Endothelial cell of umbilical vein (primary cell): ENCODE measurements around the gene TENM4. TPM values are rescaled to one million over a fixed set of nuclear protein-coding genes. Genes with fewer than 3 reads are reported as not detected.

ENCODE experiments used
- BruUV-seq: library from RNA; stranded (reverse); fragments of 400-500 nt; replicated peaks from 2 replicates; lab custom pipeline; 2021; lab: Mats Ljungman, UMichigan
- CTCF ChIA-PET: fragments of 300-600, 350-600 bp; sonication (Branson Sonifier 250); formaldehyde crosslinking; loops from one replicate; lab custom pipeline; 2021; ENCODE audit warnings: antibody characterized with exemption, inconsistent platforms; lab: Charles Lee
- POLR2A ChIA-PET: fragments of 300-600, 350-600 bp; sonication (Branson Sonifier 250); formaldehyde crosslinking; loops from one replicate; lab custom pipeline; 2021; ENCODE audit warnings: antibody characterized with exemption, inconsistent platforms; lab: Charles Lee
- DNase-seq: peaks from one replicate; pipeline ENCODE4 v3.0.0-alpha.2; 2011; ENCODE audit warnings: low read depth, low spot score
- FAIRE-seq: peaks from 2 replicates; lab custom pipeline; 2011; peaks lifted over from hg19 to GRCh38; lab: Jason Lieb, UNC
- H2AFZ ChIP-seq: 2 replicates; pipeline ENCODE4 v1.6.0; 2012; ENCODE audit warnings: low read depth, low read length, control low read depth, inconsistent platforms
- H3K27ac ChIP-seq: 2 replicates; pipeline ENCODE4 v1.5.1; 2011; ENCODE audit warnings: low read depth, mild to moderate bottlenecking, control low read depth, low read length, moderate library complexity; ENCODE audit not compliant: insufficient read depth
- H3K27me3 ChIP-seq, 2 experiments: 2 replicates each; pipeline versions ENCODE4 v1.6.0 to v1.6.1; 2011; ENCODE audit warnings: low read length in 2 of 2, mixed read lengths in 1 of 2; ENCODE audit not compliant: control insufficient read depth in 2 of 2, insufficient read depth in 2 of 2
- H3K36me3 ChIP-seq, 2 experiments: 2 replicates in 1 of 2; 3 replicates in 1 of 2; pipeline ENCODE4 v1.5.1; 2011; ENCODE audit warnings: low read length in 2 of 2, mild to moderate bottlenecking in 1 of 2, moderate library complexity in 1 of 2; ENCODE audit not compliant: control insufficient read depth in 2 of 2, insufficient read depth in 2 of 2; ENCODE audit errors: extremely low read depth in 1 of 2
- H3K4me1 ChIP-seq: 3 replicates; pipeline ENCODE4 v1.5.1; 2011; ENCODE audit warnings: mild to moderate bottlenecking, low read length; ENCODE audit not compliant: control insufficient read depth, insufficient read depth; ENCODE audit errors: extremely low read depth
- H3K4me2 ChIP-seq: 2 replicates; pipeline ENCODE4 v1.6.1; 2011; ENCODE audit warnings: low read length, control low read depth, mixed read lengths; ENCODE audit not compliant: insufficient read depth
- H3K4me3 ChIP-seq, 3 experiments: fragments of 200-600 bp in 1 of 3; sonication (generic), shearing (Covaris generic) in 1 of 3; replicated peaks in 1 of 3; 2 replicates each; pipeline ENCODE4 v1.5.1; 2011 to 2016; ENCODE audit warnings: control low read depth in 3 of 3, low read length in 3 of 3, mild to moderate bottlenecking in 2 of 3, inconsistent platforms in 1 of 3, low read depth in 1 of 3, moderate library complexity in 1 of 3; ENCODE audit not compliant: insufficient read depth in 1 of 3
- H3K79me2 ChIP-seq: 2 replicates; pipeline ENCODE4 v1.6.0; 2012; ENCODE audit warnings: low read length, inconsistent platforms; ENCODE audit not compliant: control insufficient read depth, insufficient read depth
- H3K9ac ChIP-seq: replicated peaks from 2 replicates; pipeline ENCODE3; 2011; ENCODE audit warnings: low read length, control low read depth; ENCODE audit not compliant: insufficient read depth; ENCODE audit errors: extremely low read depth
- H3K9me1 ChIP-seq: replicated peaks from 3 replicates; pipeline ENCODE4 v1.6.0; 2011; ENCODE audit warnings: mild to moderate bottlenecking, low read length; ENCODE audit not compliant: control insufficient read depth, insufficient read depth; ENCODE audit errors: extremely low read depth
- H3K9me3 ChIP-seq: replicated peaks from 2 replicates; pipeline ENCODE4 v1.5.1; 2012; ENCODE audit warnings: low read length, inconsistent platforms; ENCODE audit not compliant: control insufficient read depth, insufficient read depth
- H4K20me1 ChIP-seq: replicated peaks from 2 replicates; pipeline ENCODE3; 2011; ENCODE audit warnings: mild to moderate bottlenecking, low read length; ENCODE audit not compliant: control insufficient read depth, insufficient read depth; ENCODE audit errors: extremely low read depth
- EZH2 ChIP-seq: IDR thresholded peaks from 2 replicates; pipeline ENCODE4 v1.6.1; 2012; ENCODE audit warnings: borderline replicate concordance, low read depth, mild to moderate bottlenecking, moderate library complexity, low read length, inconsistent platforms; ENCODE audit not compliant: severe bottlenecking
- GATA2 ChIP-seq: IDR thresholded peaks from 2 replicates; pipeline ENCODE4 v1.7.0; 2011; ENCODE audit warnings: low read depth, mild to moderate bottlenecking, moderate library complexity, mixed read lengths, low read length; ENCODE audit not compliant: insufficient read length, insufficient read depth
- dilution Hi-C: fragments of 300-500 bp; cut with MboI; formaldehyde crosslinking; loops from one replicate; pipeline ENCODE4 v1.15.0; 2019; ENCODE audit warnings: low sequenced_read_pairs; ENCODE audit not compliant: extremely low pct_ligation_motif_present
- intact Hi-C: fragments of 100-400 bp; cut with micrococcal nuclease; formaldehyde crosslinking; loops from one replicate; pipeline ENCODE4 v1.10.0; 2022
- polyA plus RNA-seq, 4 experiments: library from polyadenylated mRNA; depleted of rRNA in 3 of 4; stranded (reverse) in 3 of 4; unstranded in 1 of 4; fragments of >200 nt; gene quantifications; 2 replicates each; pipeline versions ENCODE4 v1.2.1 to v1.2.3, GENCODE V29; 2011 to 2012; ENCODE audit warnings: missing spikeins in 1 of 4
- total RNA-seq: library from RNA; stranded (reverse); gene quantifications from 2 replicates; pipeline ENCODE4 v1.2.3, GENCODE V29; 2021

TENM4 gene
- total and polyA plus RNA-seq, 2 donors (not counting 3 experiments of a cell fraction or from before 2014, with no cell fraction given): 0.06 to 0.27 TPM

GRCh38 chr11:79437981-79438630 lies 2.7 kb downstream of the TENM4 start:
- TF ChIP-seq EZH2 (peak; percentile 71), GATA2 (no peak)
- Histone ChIP-seq H3K9me3 (no peaks in the 10 kb centered on the region), H3K79me2 (no peaks in the 10 kb centered on the region), H3K4me3 (no peak overlapping the region), H4K20me1 (no peaks in the 10 kb centered on the region), H3K4me1 (no peaks in the 10 kb centered on the region), H3K36me3 (no peaks in the 10 kb centered on the region), H3K9me1 (no peaks in the 10 kb centered on the region), H3K9ac (no peak overlapping the region), H3K4me2 (no peak overlapping the region), H2AFZ (no peak overlapping the region), H3K27me3 (peaks cover 54 to 63% of the 10 kb centered on the region in 2 experiments), H3K27ac (no peak overlapping the region)
- intact Hi-C loops: no loop called here
- DNase-seq: no peak
- ChIA-PET POLR2A (no interaction called here), CTCF (no interaction called here)
- no peak for FAIRE-seq
- dilution Hi-C loops: no loop called here
- no TSS peak for BruUV-seq

GRCh38 chr11:79437278-79437980 lies 3.4 kb downstream of the TENM4 start:
- Histone ChIP-seq H3K4me2 (peak overlapping the region; percentile 29), H3K4me1 (no peaks in the 10 kb centered on the region), H3K4me3 (peak overlapping the region in 1 of 3 experiments; percentile 7), H2AFZ (peak overlapping the region; percentile 29), H3K9ac (no peak overlapping the region), H3K27ac (no peak overlapping the region), H3K27me3 (peaks cover 54 to 63% of the 10 kb centered on the region in 2 experiments), H4K20me1 (no peaks in the 10 kb centered on the region), H3K9me3 (no peaks in the 10 kb centered on the region), H3K9me1 (no peaks in the 10 kb centered on the region), H3K79me2 (no peaks in the 10 kb centered on the region), H3K36me3 (no peaks in the 10 kb centered on the region)
- peak; percentile 5 for DNase-seq
- no TSS peak for BruUV-seq
- no peak for TF ChIP-seq GATA2
- peak; percentile 49 for TF ChIP-seq EZH2
- no peak for FAIRE-seq
- ChIA-PET POLR2A (no interaction called here), CTCF (no interaction called here)
- intact Hi-C loops: no loop called here
- dilution Hi-C loops: no loop called here
